Sigmoid colon (tissue), 4 donors: ENCODE results near the gene DMRT1.

Source experiments
- POLR2A ChIP-seq, 2 donors: fragments of 450-650 bp; IDR thresholded peaks; one replicate each; pipeline ENCODE4 v1.6.1; 2016; ENCODE audit warnings: antibody characterized with exemption in 2 of 2, mild to moderate bottlenecking in 2 of 2, moderate library complexity in 2 of 2
- POLR2AphosphoS5 ChIP-seq, 4 donors: sonication (generic); formaldehyde crosslinking; IDR thresholded peaks; one replicate each; pipeline ENCODE4 v1.6.1; 2017; ENCODE audit warnings: antibody characterized with exemption in 4 of 4
- TF ChIP-seq, protein P1 (sequence below), 4 experiments: fragments of 450-650 bp in 3 of 4; fragments of 200-600 bp in 1 of 4; IDR thresholded peaks; one replicate each; pipeline ENCODE4 v1.5.1; 2016 to 2019; ENCODE audit warnings: antibody characterized with exemption in 4 of 4, mild to moderate bottlenecking in 3 of 4, moderate library complexity in 2 of 4

DNA sequence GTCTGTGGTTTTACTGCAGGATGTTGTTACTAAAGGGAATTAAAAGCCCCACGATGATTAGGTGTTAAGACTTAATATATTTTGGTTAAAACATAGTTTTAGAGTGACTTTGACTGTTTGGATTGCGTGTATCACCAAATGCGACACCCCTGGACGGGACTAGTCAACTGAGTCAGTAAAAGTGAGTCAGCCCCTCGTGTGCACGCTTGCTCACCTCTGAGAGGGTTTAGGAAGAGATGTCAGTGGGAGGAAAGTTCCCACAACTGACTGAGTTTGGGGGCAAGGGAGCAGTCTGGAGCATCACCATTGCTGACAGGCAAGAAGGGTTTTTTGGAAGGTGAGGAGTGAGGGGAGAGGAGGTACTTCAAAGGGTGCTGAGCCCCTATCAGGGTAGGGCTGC, 120.5 kb downstream of the DMRT1 start:
- no peak for TF ChIP-seq POLR2A (IDR thresholded peaks at IDR 0.05)
- TF ChIP-seq, protein P1, sequence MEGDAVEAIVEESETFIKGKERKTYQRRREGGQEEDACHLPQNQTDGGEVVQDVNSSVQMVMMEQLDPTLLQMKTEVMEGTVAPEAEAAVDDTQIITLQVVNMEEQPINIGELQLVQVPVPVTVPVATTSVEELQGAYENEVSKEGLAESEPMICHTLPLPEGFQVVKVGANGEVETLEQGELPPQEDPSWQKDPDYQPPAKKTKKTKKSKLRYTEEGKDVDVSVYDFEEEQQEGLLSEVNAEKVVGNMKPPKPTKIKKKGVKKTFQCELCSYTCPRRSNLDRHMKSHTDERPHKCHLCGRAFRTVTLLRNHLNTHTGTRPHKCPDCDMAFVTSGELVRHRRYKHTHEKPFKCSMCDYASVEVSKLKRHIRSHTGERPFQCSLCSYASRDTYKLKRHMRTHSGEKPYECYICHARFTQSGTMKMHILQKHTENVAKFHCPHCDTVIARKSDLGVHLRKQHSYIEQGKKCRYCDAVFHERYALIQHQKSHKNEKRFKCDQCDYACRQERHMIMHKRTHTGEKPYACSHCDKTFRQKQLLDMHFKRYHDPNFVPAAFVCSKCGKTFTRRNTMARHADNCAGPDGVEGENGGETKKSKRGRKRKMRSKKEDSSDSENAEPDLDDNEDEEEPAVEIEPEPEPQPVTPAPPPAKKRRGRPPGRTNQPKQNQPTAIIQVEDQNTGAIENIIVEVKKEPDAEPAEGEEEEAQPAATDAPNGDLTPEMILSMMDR (IDR thresholded peaks at IDR 0.05), result no peak
- TF ChIP-seq POLR2AphosphoS5 (IDR thresholded peaks at IDR 0.05), result no peak
